Left ventricle myocardium superior (tissue), 1 donor: ENCODE data around the gene MYO10. TPM values are rescaled to one million over a fixed set of nuclear protein-coding genes. Genes with fewer than 3 reads are reported as not detected.
"Not testable (repeated sequence)": the region's sequence is repeated elsewhere in the genome, so short reads cannot be mapped to it uniquely, and the experiment has no call there.

Experiments
- ATAC-seq: fragments of 200-7000 bp; cut with Tn5 transposase; one replicate; pipeline ENCODE4 v1.9.1; 2020; ENCODE audit warnings: mild to moderate bottlenecking, moderate library complexity
- DNase-seq: peaks from one replicate; pipeline ENCODE4 v3.0.0-alpha.2; 2020
- intact Hi-C: fragments of 100-400 bp; cut with micrococcal nuclease; formaldehyde crosslinking; loops from one replicate; pipeline ENCODE4 v1.11.0; 2022
- total RNA-seq: library from RNA; stranded (reverse); fragmentation: NEBNext Ultra II Directional; extraction: Animal tissue kit (Norgen Biotek cat#: 25700); gene quantifications from one replicate; pipeline ENCODE4 v1.2.1, GENCODE V29; 2021
- donor health status: DM: no; HTN: yes; CAD: no; lungs with severe emphysema.

The MYO10 gene
- total RNA-seq, 1 donor from 2014 or later = 4.9 TPM

DNA sequence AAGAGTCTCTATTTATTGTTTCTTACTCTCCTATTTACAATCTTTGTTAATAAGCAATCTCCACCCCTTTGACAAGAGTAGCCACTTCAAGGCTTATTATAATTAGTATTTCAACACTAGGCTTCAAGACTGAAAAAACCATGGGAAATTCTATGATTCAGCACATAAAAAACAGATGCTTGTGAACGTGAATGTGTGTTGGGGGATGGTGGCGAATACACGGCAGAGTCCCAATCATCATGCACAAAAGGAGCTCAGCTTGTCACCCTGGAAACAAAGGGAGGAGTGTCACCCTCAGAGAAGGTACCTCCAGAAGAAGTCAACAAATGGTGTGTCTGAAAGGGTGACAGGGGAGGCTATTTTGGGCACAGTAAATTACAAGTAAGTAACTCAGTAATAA, 162.1 kb downstream of the MYO10 start:
- ATAC-seq = no peak
- intact Hi-C loops = loop anchor here (10.0 kb wide), 1 partner anchor 289 kb away; no protein-coding TSS in a partner anchor
- no peak for DNase-seq

DNA sequence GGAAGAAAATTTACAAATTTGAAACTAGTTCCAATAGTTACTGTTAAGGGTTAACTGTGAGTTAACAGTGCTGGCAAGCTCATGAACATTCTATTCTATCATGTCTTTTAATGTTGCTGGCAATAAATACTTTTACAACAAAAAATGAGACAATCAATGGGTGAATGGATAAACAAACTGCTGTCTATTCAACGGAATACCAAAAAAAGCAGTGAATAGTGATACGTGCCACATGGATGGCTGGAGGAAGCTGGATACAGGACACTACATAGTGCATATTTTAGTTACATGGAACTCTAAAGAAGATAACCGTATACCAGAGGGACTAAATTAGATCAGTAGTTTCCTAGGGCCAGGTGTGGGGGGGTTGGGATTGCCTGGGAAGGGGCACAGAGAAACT, 163.5 kb downstream of the MYO10 start:
- intact Hi-C loops = loop anchor here (10.0 kb wide), 1 partner anchor 288 kb away; no protein-coding TSS in a partner anchor
- ATAC-seq = no peak
- DNase-seq = no peak

DNA sequence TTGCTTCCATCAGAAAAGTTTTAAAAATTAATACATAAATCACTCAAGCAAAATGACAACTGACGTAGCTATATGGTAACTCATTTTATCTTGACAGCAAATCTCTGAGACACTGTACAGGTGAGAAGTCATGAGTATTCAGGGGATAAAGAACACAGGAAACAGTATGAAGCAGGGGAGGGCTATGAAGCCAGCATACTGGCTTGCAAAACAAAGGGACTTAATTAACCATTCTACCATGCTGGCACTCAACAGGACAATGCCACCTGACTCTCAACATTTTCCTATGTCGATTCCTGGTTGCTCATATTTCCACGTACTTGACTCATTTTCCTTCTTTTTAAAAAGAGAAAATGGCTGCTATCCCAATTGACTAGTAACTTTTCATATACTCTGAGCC, 167.9 kb downstream of the MYO10 start:
- no peak for DNase-seq
- ATAC-seq = no peak

DNA sequence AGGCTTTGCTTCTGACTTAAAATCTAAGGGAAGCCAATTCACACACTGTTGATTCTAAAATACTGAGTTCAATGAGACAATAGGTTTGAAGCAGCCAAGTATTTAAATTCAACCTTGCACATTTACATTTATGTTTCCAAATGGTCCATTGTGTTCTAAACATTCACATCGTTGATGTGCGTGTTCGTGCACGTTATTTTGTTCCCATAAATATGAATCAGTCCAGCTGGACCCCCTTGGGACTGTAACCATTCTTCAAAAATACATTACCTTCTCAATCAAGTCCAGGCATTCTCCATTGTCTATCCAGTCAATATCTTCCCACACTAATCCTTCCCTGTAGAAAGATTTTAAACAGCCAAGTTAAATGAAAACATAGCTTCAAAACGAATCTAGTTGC, 172.9 kb downstream of the MYO10 start:
- no peak for DNase-seq
- no peak for ATAC-seq
- intact Hi-C loops = no loop called here

More for the DNA sequence above, 167.9 kb downstream of the MYO10 start:
- intact Hi-C loops = no loop called here

DNA sequence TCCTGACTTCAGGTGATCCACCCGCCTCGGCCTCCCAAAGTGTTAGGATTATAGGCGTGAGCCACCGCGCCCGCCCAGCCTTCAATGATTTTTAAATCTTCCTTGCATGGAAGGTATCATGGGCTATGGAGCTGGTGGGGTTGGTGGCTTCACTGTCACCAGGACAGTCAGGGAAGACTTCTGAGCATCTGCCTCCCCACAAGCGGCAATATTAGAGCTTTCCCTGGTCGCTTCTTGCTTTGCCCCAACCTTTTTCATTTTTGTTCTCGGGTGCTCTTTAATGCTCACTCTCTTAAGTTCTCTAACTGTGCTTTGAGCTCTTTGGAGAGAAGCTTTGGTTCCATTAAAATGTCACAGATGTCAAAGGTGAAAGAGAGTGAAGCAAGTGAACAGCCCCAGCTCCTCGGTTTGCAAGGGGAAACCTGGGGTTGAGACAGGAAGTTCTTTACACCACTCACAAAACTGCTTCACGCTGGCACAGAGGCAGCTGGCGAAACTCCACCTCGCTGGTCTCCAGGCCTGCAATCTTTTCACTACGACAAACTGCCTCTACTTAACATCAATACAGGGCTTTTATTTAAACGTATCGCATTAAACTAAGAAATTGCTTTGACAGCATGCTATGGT, 176.8 kb downstream of the MYO10 start:
- intact Hi-C loops = no loop called here
- ATAC-seq (no peak), DNase-seq (no peak)

DNA sequence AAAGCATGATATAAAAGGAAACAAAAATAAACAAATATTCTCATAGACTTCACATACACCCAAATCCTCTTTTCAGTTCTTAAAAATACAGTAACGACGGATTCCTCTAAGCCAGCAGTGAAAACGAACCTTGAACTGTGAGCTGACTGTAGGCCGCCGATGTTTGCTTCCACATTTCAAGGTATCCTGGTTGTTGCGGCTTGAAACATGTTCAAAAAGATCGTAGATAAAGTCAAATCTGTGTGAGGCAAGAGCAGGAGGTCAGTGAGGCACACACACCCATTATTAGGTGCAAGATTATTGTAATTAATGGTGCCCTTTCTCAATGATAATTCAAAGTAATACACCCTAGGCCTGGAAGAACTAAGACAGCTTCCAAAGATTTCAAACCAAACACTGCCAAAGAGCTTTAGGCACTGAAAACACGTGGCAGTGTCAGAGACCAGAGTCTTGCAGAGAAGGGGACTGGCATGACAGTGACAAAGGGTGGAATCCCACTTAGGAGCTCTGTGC, 178.0 kb downstream of the MYO10 start:
- ATAC-seq (no peak), DNase-seq (no peak)
- intact Hi-C loops = no loop called here

DNA sequence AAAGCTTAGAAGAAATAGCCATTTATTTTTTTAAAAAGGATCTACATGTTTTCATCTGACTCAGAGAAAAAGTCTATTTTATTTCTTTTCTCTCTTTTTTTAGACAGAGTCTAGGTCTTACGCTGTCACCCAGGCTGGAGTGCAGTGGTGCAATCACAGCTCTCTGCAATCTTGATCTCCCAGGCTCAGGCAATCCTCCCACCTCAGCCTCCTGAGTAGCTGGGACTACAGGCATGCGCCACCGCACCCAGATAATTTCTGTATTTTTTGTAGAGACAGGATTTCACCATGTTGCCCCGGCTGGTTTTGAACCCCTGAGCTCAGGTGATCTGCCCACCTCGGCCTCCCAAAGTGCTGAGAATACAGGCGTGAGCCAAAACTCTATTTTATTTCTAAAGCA, 178.5 kb downstream of the MYO10 start:
- intact Hi-C loops, ATAC-seq, DNase-seq: not testable (repeated sequence)

DNA sequence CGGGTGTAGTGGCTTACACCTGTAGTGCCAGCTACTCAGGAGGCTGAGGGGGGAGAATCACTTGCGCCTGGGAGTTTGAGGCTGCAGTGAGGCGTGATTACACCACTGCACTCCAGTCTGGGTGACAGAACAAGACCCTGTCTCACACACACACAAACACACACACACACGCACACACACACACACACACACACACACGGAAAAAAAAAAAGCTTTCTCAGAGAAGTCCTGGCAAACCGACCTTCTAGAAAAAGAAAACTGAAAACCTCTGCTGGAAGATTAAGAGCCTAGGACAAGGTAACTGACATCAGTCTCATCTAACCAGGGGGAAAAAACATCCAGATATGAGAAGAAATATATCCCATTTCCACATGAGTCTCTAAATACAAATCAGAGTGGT, 178.9 kb downstream of the MYO10 start:
- DNase-seq (no peak), ATAC-seq (no peak)
- intact Hi-C loops = no loop called here

DNA sequence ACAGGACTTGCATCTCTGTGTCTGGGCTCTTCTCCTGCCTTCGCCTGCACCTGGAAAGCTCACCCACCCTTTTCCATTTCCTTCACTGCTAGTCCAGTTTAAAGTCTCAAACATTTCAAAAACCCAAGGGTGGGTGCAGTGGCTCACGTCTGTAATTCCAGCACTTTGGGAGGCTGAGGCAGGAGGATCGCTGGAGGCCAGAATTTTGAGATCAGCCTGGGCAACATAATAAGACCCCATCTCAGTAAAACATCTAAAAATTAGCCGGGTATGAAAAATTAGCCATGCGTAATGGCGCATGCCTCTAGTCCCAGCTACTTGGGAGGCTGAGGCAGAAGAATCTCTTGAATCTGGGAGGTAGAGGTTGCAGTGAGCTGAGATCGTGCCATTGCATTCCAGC, 179.4 kb downstream of the MYO10 start:
- DNase-seq (no peak), ATAC-seq (no peak)
- intact Hi-C loops = no loop called here

DNA sequence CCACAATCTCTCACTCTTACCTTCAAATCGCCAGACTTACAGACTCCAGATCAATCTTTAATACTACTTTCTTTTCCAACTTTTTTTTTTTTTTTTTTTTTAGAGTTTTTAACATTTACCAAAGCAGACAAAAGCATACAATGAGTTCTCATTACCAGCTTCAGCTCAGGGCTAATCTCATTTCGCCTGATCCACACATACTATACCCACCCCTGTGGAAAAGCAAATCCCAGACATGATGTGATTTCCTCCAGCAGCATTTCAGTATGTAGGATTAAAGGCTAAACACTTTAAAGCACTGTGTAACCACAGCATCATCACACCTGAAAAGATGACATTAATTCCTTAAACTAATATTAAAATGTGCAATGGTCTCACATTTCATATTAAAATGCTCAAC, 180.4 kb downstream of the MYO10 start:
- no peak for ATAC-seq
- intact Hi-C loops = no loop called here
- no peak for DNase-seq

DNA sequence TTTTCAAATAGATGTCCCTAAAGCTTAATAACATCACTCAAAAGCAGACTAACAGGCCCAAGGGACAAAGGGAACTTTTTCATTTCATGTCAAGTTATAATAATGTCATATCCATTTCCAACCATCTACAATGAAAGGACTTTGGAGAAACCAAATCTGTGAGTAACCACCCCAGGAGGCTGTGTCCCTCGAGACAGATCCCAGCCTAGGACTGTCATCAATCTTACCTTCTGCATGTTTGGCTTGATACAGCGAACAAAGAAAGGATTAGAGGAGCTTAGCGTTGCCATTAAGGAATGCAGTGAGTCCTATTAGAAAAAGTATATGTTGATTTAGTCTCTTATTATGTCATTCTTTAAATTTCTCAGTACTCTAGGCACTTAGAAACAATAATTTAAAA, 181.5 kb downstream of the MYO10 start:
- no peak for DNase-seq
- intact Hi-C loops = no loop called here
- ATAC-seq = no peak

DNA sequence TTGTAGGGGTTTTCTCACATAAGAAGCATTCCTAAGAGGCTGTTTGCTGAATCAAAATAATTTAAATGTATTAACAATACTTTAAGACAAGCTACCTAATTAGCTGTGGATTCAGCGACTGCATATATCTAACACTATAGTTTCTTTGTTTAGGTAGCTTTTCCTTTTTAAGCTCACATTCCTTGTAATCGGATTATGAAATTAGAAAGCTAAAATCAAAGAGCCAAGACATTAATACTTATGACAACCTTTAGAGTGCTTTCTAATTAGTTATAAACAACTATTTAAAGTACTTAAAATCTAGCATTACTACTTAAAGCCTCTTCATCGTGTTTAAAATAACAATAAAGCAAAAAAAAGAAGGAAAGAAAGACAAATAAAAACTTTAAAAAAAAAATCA, 182.0 kb downstream of the MYO10 start:
- intact Hi-C loops = no loop called here
- no peak for ATAC-seq
- DNase-seq = no peak

DNA sequence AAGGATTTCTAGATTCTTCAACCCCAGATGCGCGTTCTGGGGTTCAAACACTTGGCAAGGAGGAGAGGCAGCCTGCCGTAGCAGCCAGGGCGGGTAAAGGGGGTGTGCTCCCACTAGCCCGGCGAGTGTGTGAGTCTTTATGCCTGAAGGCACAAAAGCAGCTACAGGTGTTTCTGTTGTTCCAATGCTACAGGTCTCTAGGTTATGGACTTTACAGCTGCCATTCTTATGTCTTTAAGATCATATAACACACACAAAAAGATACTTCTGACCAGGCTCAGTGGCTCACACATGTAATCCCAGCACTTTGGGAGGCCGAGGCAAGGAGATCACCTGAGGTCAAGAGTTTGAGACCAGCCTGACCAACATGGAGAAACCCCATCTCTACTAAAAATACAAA, 185.6 kb downstream of the MYO10 start:
- DNase-seq = no peak
- intact Hi-C loops = no loop called here
- ATAC-seq = no peak

DNA sequence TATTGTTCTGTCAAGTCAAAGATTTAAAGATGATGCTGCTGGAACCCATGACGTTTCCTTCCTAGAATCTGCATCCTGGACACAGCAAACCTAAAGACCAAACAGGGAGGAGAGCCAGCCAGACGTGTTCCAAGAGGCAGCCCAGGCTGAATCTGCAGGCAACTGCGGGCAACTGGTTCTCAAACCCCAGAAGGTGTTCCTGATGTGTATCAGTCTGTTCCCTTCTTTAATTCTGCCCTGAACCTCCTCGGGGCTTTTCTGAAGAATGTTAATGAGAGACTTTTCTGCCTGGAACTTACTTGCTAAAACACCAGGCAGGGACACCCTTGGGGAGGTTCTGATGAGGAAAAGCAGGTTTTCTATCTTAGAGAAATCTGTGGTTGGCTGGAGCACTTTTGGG, 186.5 kb downstream of the MYO10 start:
- DNase-seq (no peak), ATAC-seq (no peak)
- intact Hi-C loops = no loop called here

DNA sequence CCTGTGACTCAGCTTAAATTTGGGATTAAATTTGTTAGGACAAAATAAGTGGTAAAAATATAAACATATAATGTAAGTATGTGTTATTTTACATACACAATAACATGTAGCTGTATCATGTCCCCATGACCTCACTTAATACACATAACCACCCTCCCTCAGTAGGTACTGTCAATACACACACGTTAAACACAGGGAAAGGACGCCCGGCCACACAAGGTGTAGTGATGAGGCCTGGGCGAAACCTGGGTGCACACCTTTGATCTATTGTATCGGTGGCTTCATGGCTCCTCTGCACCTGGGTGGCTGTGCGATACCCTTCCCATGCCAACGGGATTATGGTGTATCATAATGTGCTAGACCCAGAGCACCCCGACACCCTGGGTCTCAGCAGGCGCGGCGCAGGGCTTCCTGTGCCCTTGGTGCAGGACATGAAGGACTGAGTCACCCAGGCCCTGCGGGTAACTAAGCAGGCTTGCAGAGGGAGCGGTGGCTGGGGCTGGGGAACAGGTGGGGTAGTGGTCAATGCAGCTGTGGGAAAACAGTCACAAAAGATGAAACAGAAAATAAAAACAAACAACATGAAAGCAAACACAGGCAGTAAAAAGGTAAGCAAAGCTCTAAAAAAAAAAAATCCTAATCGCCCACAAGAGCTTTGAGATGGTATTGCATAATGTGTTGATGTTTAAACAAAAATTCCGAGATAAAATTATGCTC, 191.8 kb downstream of the MYO10 start:
- ATAC-seq (no peak), DNase-seq (no peak)
- intact Hi-C loops = no loop called here

DNA sequence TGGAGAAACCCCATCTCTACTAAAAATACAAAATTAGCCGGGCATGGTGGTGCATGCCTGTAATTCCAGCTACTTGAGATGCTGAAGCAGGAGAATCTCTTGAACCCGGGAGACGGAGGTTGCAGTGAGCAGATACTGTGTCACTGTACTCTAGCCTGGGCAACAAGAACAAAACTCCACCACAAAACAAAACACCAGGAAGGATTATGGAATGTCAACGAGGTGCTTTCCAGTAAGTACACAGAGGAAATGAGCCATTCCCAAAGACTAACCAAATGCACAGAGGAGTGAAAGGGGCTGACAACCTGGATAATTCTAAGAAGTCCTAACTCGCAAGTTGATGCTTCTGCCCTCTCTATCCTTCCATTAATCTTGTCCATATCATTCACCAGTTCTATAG, 193.2 kb downstream of the MYO10 start:
- intact Hi-C loops = no loop called here
- ATAC-seq = no peak
- DNase-seq = no peak

DNA sequence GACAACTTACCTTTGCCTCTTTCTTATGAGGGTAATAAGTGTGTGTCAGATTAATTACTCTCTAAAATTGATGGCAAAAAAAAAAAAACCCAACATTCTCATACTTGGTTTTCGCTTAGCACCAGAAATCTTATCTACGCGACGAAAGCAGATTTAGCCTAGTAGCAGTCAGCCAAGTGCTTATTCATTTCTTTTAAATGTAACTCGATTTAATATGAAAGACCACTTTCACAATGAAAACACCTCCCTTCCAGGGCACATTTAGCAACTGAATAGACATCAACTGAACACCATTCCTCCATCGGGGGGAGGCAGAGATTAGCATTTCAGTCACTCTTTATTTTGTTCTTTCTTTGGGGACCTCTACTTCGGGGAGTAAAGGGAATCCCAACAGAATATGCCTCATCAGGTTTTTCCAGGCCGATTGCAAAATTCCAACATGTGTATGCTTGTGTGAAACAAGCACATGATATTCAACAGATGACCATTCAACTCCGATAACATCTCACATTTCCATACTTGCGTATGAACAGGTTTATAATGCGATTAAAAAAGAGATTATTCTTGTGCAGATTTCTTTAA, 195.2 kb downstream of the MYO10 start:
- intact Hi-C loops = no loop called here
- DNase-seq (no peak), ATAC-seq (peak; percentile 67)

DNA sequence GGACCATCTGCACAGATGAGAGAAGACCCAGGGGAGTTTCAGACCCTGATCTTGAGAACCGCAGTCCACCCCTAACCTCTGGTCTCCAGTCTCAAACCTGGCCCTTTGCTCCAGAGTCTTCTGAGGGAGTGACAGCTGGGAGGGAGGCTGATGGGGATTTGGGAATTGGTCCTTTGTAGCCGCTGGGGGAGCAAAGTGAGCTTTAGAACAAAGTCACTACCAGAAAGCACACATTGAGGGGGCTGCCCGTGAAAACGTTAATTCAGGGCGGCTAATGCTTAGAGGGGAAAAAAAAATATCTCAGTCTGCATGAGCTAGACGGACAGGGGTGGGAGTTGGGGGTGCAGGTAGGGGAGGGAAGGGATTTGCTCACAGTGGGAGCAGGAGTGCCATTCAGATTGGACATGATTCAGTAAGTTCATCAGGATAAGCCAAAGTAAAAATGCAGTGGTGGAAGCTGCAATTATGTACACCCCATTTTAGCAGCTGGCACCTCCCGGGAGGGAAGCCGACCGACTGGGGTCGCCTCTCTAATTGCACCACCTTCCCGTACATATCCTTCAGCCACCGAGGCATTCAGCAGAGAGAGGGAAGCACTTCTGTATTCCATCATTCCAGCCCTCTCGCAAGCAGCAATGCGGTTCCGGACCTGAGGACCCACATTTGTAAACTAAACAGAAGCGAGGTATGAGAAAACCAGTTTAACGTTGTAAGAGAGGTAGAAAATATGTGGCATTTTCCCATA, 195.8 kb downstream of the MYO10 start:
- ATAC-seq = no peak
- no peak for DNase-seq
- intact Hi-C loops = no loop called here

DNA sequence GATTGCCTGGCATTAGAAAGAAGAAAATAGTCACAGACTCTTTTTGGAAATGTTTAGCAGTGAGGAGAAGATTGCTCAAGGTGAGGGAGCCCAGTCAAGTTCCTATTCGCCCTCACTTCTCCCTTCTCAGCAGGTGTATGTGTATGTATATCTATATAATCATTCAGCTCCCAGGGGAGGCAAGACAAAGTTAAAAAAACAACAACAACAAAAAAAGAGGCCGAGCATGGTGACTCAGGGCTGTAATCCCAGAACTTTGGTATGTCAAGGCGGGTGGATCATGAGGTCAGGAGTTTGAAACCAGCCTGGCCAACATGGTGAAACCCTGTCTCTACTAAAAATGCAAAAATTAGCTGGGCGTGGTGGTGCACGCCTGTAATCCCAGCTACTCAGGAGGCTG, 197.7 kb downstream of the MYO10 start:
- intact Hi-C loops, ATAC-seq, DNase-seq: not testable (repeated sequence)
